Measurements from ENCODE around the gene FGF3. TPM values are rescaled to one million over a fixed set of nuclear protein-coding genes. Genes with fewer than 3 reads are reported as not detected.

FGF3 gene
- total RNA-seq, 1 donor from 2014 or later, result not detected

DNA sequence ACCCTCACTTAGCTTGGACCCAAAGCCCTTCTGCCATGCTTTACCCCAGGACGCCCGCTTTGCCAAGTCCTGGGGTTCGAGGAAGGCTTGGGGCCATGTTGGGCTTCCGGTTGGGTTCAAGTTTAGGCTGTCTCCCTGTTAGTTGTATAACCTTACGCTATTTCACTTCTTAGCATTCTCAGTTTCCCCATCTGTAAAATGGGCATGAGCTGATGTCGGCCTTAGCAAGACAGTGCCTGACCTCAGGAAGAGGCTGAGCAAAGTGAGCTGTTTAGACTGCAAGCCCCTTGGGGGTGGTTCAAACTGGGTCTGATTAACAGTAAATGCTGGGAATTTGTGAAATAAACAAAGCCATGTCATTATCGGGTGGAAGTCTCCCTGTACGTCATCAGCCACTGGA, 40.8 kb downstream of the FGF3 start:
- Mint-ChIP-seq H3K27me3 (ENCODE audit: low read depth) (peaks cover 42% of the 10 kb centered on the region), H3K9me3 (ENCODE audit: low read depth) (no peaks in the 10 kb centered on the region)

DNA sequence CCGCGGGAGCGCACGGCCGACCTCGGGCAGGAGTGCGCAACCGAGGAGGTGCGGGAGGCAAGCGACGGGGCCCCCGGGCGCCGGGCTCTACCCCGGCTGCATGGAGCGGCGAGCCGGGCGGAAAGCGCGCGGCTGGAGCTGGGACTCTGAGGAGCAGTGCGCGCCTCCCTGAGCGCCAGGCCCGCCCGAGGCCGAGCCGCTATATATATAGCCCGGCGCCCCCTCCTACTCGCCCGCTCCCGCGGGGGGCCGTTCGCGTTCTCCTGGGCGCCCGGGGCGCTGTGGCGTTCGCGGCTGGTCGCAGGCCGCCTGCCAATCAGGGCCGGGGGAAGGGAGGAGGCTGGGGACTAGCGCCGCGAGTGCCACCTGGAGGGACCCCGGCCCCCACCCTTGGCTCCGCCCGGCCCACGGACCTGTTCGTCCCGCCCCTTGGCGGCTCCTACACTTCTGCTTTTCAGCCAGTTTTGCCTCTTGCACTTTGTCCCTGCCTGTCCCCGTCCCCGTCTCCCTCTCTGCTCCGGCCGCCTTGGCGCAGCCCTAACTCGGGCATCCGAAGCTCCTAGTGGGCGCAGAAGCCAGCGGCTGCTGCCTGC, 44.0 kb downstream of the FGF3 start, which contains the start of gene FGF4:
Gene FGF4, minus strand, starts transcription at position 179 of the 593 bp plus-strand sequence. CDS start 257 bp downstream, outside the sequence.
- Mint-ChIP-seq H3K27me3 (ENCODE audit: low read depth) (peaks cover 50% of the 10 kb centered on the region), H3K4me1 (ENCODE audit: low read depth) (no peaks in the 10 kb centered on the region), H3K9me3 (ENCODE audit: low read depth) (no peaks in the 10 kb centered on the region), H3K36me3 (ENCODE audit: low read depth) (no peaks in the 10 kb centered on the region), H3K4me3 (ENCODE audit: unreplicated experiment) (no peak within 1 kb of the TSS), H3K27ac (ENCODE audit: unreplicated experiment) (no peak within 1 kb of the TSS)
- TF ChIP-seq, protein P1, sequence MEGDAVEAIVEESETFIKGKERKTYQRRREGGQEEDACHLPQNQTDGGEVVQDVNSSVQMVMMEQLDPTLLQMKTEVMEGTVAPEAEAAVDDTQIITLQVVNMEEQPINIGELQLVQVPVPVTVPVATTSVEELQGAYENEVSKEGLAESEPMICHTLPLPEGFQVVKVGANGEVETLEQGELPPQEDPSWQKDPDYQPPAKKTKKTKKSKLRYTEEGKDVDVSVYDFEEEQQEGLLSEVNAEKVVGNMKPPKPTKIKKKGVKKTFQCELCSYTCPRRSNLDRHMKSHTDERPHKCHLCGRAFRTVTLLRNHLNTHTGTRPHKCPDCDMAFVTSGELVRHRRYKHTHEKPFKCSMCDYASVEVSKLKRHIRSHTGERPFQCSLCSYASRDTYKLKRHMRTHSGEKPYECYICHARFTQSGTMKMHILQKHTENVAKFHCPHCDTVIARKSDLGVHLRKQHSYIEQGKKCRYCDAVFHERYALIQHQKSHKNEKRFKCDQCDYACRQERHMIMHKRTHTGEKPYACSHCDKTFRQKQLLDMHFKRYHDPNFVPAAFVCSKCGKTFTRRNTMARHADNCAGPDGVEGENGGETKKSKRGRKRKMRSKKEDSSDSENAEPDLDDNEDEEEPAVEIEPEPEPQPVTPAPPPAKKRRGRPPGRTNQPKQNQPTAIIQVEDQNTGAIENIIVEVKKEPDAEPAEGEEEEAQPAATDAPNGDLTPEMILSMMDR (IDR thresholded peaks at IDR 0.05), result no peak
- DNase-seq (ENCODE audit: low spot score), result no peak

More for the DNA sequence above, 40.8 kb downstream of the FGF3 start:
- Mint-ChIP-seq H3K4me3 (ENCODE audit: unreplicated experiment) (no peak overlapping the region), H3K4me1 (ENCODE audit: low read depth) (no peaks in the 10 kb centered on the region), H3K27ac (ENCODE audit: unreplicated experiment) (no peak overlapping the region), H3K36me3 (ENCODE audit: low read depth) (no peaks in the 10 kb centered on the region)
- TF ChIP-seq, protein P1 (IDR thresholded peaks at IDR 0.05), result no peak
- no peak for DNase-seq (ENCODE audit: low spot score)

DNA sequence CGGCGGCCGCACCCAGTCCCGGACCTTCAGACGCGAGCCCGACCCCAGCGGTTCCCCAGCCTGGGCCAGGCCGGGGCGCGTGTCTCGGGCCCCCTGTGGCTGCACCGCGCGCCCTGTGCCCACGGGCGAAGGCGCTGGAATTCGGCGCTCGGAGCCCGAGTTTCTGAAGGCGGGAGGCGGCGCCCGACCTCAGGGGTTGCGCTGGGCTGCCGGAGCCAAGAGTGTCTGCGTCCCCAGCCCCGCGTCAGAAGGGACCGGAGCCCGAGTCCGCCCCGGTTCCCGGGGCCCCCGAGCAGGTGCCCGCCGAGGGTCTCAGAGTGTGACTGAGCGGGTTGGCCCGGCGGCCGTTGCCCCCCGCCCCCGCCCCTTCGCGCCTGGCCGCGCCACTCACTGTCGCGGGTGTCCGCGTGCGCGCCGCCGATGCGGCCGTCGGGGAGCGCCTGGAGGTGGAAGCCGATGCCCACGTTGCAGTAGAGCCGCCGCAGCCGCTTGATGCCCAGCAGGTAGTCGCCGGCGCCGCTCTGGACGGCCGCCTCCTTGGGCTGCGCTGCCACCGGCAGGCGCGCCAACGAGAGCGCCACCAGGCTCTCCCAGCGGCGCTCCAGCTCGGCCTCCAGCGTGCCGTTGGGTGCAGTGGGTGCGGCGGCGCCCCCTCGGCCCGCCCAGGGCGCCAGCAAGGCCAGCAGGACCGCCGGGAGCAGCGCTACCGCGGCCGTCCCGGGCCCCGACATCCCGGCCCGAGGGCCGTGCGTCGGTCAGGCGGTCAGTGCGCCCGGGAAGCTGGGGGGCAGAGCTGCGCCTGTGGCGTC, 44.7 kb downstream of the FGF3 start:
- DNase-seq (ENCODE audit: low spot score), result no peak
- TF ChIP-seq, protein P1 (IDR thresholded peaks at IDR 0.05), result no peak
- no peaks in the 10 kb centered on the region for H3K4me1 Mint-ChIP-seq (ENCODE audit: low read depth)
- peaks cover under 1% of the 10 kb centered on the region for H3K9me3 Mint-ChIP-seq (ENCODE audit: low read depth)
- no peak overlapping the region for H3K27ac Mint-ChIP-seq (ENCODE audit: unreplicated experiment)
- H3K36me3 Mint-ChIP-seq (ENCODE audit: low read depth), result no peaks in the 10 kb centered on the region
- peaks cover 46% of the 10 kb centered on the region for H3K27me3 Mint-ChIP-seq (ENCODE audit: low read depth)
- H3K4me3 Mint-ChIP-seq (ENCODE audit: unreplicated experiment), result no peak overlapping the region

DNA sequence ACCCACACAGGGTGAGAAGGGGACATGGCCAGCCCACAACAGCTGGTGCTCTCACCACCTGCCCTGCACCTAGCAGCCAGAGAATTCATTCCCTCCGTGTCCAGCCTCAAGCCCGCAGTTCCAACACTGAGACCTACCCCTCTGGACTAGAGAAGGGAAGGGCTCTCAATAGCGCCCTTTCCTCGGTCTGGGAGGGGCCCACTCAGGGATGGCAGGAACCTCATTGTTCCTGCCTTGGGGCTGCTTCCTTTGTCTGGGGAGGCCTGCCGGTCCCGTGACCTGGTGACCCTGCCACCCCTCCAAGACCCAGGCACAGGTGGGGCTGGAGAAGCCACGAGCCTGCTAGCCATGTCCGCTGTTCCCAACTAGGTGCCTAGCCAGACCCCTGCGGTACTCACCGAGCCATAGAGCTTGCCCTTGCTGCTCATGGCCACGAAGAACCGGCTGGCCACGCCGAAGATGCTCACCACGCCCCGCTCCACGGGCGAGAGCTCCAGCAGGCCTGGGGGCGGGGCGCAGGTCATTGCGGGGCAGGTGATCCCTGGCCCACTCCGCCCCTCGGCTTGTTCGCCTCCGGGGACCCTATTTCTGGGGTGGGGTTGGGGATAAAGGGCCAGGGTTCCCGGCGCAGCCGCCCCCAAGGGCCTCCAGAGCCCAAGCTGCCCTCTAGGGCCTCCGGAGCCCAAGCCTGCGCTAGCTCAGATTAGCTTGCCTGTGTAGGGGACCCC, 45.4 kb downstream of the FGF3 start:
- H3K4me1 Mint-ChIP-seq (ENCODE audit: low read depth), result no peaks in the 10 kb centered on the region
- DNase-seq (ENCODE audit: low spot score), result no peak
- TF ChIP-seq, protein P1 (IDR thresholded peaks at IDR 0.05), result no peak
- H3K36me3 Mint-ChIP-seq (ENCODE audit: low read depth), result no peaks in the 10 kb centered on the region
- peaks cover 9% of the 10 kb centered on the region for H3K9me3 Mint-ChIP-seq (ENCODE audit: low read depth)
- H3K27ac Mint-ChIP-seq (ENCODE audit: unreplicated experiment), result no peak overlapping the region
- H3K27me3 Mint-ChIP-seq (ENCODE audit: low read depth), result peaks cover 49% of the 10 kb centered on the region
- no peak overlapping the region for H3K4me3 Mint-ChIP-seq (ENCODE audit: unreplicated experiment)

DNA sequence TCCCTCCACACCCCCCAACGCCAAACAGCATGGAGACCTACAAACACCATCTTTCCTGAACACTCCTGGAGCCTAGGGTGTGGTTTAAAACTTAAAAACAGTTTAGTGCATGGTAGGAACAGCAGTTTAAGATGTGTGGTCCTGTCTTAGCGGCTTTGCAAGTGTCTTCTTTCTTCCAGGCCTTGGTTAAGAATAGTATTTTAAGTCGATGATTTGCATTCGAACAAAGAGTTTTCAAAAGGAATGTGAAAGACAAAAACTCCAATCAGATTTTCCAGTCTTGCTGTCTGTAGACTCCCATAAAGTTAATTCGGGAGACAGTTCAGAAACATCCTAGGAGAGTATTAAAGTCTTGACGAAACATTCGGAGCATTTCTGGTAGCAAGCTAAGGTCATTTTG, 47.8 kb downstream of the FGF3 start:
- TF ChIP-seq, protein P1 (IDR thresholded peaks at IDR 0.05), result no peak
- Mint-ChIP-seq H3K27me3 (ENCODE audit: low read depth) (peaks cover 45% of the 10 kb centered on the region), H3K27ac (ENCODE audit: unreplicated experiment) (no peak overlapping the region), H3K36me3 (ENCODE audit: low read depth) (no peaks in the 10 kb centered on the region), H3K4me3 (ENCODE audit: unreplicated experiment) (no peak overlapping the region), H3K9me3 (ENCODE audit: low read depth) (peaks cover 9% of the 10 kb centered on the region), H3K4me1 (ENCODE audit: low read depth) (no peaks in the 10 kb centered on the region)
- no peak for DNase-seq (ENCODE audit: low spot score)
